HL-60 (cell line): ENCODE data around the gene PRDM16.

Source experiments
- POLR2AphosphoS5 ChIP-seq: IDR thresholded peaks from 2 replicates; pipeline ENCODE4 v1.6.1; 2012; ENCODE audit warnings: low read depth
- TF ChIP-seq, protein P1 (sequence below): IDR thresholded peaks from one replicate; pipeline ENCODE4 v1.5.1; 2011; ENCODE audit warnings: low read length, control low read depth, inconsistent platforms; ENCODE audit not compliant: insufficient read depth

DNA sequence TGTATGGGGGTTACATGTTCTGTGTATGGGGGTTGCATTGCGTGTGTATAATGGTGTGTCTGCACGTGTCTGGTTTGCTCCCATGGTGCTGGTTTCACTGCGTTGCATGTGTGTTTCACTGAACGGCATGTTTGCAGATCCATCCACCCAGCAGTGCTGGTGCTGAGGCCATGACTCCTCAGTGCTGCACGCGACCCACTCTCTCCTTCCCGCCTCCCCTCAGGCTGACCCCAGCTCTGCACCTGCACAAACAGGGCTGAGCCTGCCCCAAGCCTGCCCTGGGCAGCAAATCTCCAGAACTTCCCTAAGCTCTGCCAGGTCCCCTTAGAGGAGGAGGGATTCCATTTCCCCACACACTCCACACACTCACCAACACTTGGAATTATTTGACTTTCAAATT is 29.0 kb upstream of the PRDM16 start:
- no peak for TF ChIP-seq POLR2AphosphoS5
- TF ChIP-seq, protein P1, sequence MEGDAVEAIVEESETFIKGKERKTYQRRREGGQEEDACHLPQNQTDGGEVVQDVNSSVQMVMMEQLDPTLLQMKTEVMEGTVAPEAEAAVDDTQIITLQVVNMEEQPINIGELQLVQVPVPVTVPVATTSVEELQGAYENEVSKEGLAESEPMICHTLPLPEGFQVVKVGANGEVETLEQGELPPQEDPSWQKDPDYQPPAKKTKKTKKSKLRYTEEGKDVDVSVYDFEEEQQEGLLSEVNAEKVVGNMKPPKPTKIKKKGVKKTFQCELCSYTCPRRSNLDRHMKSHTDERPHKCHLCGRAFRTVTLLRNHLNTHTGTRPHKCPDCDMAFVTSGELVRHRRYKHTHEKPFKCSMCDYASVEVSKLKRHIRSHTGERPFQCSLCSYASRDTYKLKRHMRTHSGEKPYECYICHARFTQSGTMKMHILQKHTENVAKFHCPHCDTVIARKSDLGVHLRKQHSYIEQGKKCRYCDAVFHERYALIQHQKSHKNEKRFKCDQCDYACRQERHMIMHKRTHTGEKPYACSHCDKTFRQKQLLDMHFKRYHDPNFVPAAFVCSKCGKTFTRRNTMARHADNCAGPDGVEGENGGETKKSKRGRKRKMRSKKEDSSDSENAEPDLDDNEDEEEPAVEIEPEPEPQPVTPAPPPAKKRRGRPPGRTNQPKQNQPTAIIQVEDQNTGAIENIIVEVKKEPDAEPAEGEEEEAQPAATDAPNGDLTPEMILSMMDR = no peak
